Bronchial epithelial cell (primary cell): ENCODE measurements around the gene SLC25A6. TPM values are rescaled to one million over a fixed set of nuclear protein-coding genes. Genes with fewer than 3 reads are reported as not detected.

Experiments used
- DNase-seq: peaks from one replicate; pipeline ENCODE4 v3.0.0-alpha.2; 2010; ENCODE audit warnings: low read depth
- FAIRE-seq: peaks from 2 replicates; lab custom pipeline; 2011; peaks lifted over from hg19 to GRCh38; lab: Jason Lieb, UNC
- H3K27me3 ChIP-seq: 2 replicates; pipeline ENCODE4 v1.5.1; 2011; ENCODE audit warnings: low read length; ENCODE audit not compliant: control insufficient read depth, insufficient read depth
- H3K36me3 ChIP-seq: 2 replicates; pipeline ENCODE4 v1.5.1; 2011; ENCODE audit warnings: low read length; ENCODE audit not compliant: control insufficient read depth, insufficient read depth
- H3K4me3 ChIP-seq: 2 replicates; pipeline ENCODE4 v1.5.1; 2011; ENCODE audit warnings: mild to moderate bottlenecking, low read depth, low read length, control low read depth
- CTCF ChIP-seq: IDR thresholded peaks from 2 replicates; pipeline ENCODE4 v1.5.1; 2011; ENCODE audit warnings: mild to moderate bottlenecking, moderate library complexity, low read length, control low read depth, inconsistent platforms; ENCODE audit not compliant: insufficient read depth, severe bottlenecking
- total RNA-seq: library from RNA; depleted of rRNA; stranded (reverse); fragments of >200 nt; gene quantifications from 2 replicates; pipeline ENCODE4 v1.2.1, GENCODE V29; 2014

SLC25A6 gene
- total RNA-seq, 1 donor from 2014 or later = 335 TPM

DNA sequence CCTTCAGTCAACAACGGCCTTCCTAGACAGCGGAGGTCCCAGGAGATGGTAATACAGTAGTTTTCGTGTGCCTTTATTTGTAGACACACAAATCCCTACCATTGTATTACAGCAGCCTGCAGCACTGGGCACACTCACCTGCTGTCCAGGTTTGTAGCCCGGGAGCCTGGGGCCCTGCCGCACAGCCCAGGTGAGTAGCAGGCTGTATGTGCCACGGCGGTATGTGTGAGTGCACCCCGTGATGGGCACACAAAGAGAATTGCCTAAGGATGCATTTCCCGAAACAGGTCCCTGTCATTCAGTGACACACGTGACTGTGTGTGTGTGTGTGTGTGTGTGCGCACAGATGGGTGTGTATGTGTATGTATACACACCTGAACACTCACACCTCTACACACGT is 8.1 kb upstream of the SLC25A6 start:
- no peaks in the 10 kb centered on the region for H3K27me3 ChIP-seq
- no peak overlapping the region for H3K4me3 ChIP-seq
- peaks cover 5% of the 10 kb centered on the region for H3K36me3 ChIP-seq
- FAIRE-seq (no peak), DNase-seq (no peak)
- TF ChIP-seq CTCF = no peak

DNA sequence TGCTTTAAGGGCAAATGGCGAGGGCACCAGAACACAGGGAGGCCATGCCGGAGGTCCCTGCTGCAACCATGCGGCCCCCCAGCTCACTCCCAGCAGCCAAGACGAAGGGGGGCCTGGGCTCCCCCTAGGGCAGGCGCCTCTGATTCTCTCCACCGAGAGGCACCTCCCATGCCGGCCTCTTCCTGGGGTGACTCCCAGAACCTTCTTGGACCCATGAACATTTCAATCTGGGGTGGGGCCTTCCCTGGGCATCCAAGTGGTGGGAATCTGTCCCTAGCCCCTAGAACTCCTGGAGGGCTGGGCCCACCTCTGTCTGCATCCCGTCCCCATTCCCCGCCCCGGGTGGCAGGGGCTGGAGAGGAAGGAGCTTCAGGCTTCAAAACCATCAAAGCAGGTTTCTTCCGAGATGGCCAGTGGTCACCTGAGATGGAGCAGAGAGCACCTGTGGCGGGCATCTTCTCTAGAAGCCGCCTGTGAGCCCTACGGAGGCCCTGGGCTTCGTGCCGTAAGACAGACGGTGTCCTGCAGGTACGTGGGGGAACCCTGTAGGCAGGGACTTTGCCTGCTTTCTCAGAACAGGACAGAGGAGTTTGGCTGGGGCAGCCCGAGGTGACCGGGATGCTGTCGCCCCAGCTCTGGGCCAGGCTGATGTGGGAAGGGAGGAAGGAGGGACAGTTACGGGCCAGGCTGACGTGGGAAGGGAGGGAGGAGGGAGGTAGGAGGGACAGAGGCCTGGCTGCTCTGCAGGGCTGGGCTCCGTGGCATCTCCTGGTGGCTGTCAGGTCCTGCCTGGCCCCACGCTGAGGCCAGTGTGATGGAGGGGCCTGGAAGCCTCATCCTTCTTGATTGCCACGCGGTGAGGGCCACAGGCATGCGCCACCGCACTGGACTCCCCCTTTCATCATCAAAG is 6.8 kb upstream of the SLC25A6 start:
- Histone ChIP-seq H3K4me3 (no peak overlapping the region), H3K27me3 (no peaks in the 10 kb centered on the region), H3K36me3 (peaks cover 4% of the 10 kb centered on the region)
- no peak for DNase-seq
- no peak for FAIRE-seq
- no peak for TF ChIP-seq CTCF

GRCh38 chrX:1397441-1398270 is 5.7 kb upstream of the SLC25A6 start:
- FAIRE-seq (no peak), DNase-seq (no peak)
- H3K27me3 ChIP-seq = no peaks in the 10 kb centered on the region
- no peak overlapping the region for H3K4me3 ChIP-seq
- H3K36me3 ChIP-seq = peaks cover 4% of the 10 kb centered on the region
- no peak for TF ChIP-seq CTCF

- no peaks in the 10 kb centered on the region for H3K27me3 ChIP-seq
- DNase-seq (no peak), FAIRE-seq (no peak)
- no peak overlapping the region for H3K4me3 ChIP-seq
- peaks cover 4% of the 10 kb centered on the region for H3K36me3 ChIP-seq
- TF ChIP-seq CTCF = no peak
Measured at GRCh38 chrX:1397001-1397400, 5.1 kb upstream of the SLC25A6 start.

DNA sequence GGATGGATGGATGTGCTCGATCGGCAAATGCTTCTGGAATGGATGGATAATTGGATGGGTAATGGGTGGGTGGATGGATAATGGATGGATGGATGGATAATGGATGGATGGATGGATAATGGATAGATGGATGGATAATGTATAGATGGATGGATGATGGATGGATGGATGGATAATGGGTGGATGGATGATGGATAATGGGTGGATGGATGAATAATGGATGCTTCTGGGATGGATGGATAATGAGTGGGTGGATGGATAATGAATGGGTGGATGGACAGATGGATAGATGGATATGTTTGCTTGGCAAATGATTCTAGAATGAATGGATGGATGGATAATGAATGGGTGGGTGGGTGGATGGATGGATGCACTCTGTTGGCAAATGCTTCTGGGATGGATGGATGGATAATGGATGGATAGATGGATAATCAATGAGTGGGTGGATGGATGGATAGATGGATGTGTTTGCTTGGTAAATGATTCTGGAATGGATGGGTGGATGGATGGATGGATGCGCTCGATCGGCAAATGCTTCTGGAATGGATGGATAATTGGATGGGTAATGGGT is 3.8 kb upstream of the SLC25A6 start:
- TF ChIP-seq CTCF = no peak
- FAIRE-seq (no peak), DNase-seq (no peak)
- peaks cover 1% of the 10 kb centered on the region for H3K36me3 ChIP-seq
- H3K4me3 ChIP-seq = no peak overlapping the region
- no peaks in the 10 kb centered on the region for H3K27me3 ChIP-seq
